Measurements from ENCODE around the gene LITAFD. TPM values are rescaled to one million over a fixed set of nuclear protein-coding genes. Genes with fewer than 3 reads are reported as not detected.

Gene LITAFD
- total and polyA plus RNA-seq, 10 of the 15 experiments (the other 5 are each of a cell fraction or from before 2014, with no cell fraction given) = not detected

- no peaks in the 10 kb centered on the region for H3K27me3 ChIP-seq (replicated peaks in 1 of 2; ENCODE audit: control insufficient read depth in 2 of 2, insufficient read depth in 2 of 2, low read length in 1 of 2)
- no peak for ATAC-seq
- H3K4me2 ChIP-seq (ENCODE audit: control insufficient read depth, insufficient read depth) = no peak overlapping the region
- peaks cover 18 to 54% of the 10 kb centered on the region in 2 experiments for H3K36me3 ChIP-seq (ENCODE audit: control insufficient read depth in 2 of 2, insufficient read depth in 2 of 2, low read length in 1 of 2)
- 52% methylated on average over 5 of the region's 5 CpGs for WGBS (ENCODE audit: insufficient coverage, insufficient replicate concordance, low lambda C conversion rate, missing lambda C conversion rate)
- no TSS peak for BruUV-seq (replicated peaks)
- CTCF ChIA-PET = interaction anchor here (1.4 to 1.9 kb wide), 2 partner anchors 12 to 26 kb away, joined by 5 to 8 read pairs; partner anchors contain the start of genes CARHSP1 and LITAFD
- no peak for DNase-seq (ENCODE audit: low read depth, low spot score)
- peaks cover 4% of the 10 kb centered on the region for H3K79me2 ChIP-seq (ENCODE audit: control insufficient read depth, insufficient read depth, low read length)
- RAD21 ChIA-PET (ENCODE audit: unreplicated experiment) = no interaction called here
- no peaks in the 10 kb centered on the region for H3K4me1 ChIP-seq (ENCODE audit: control insufficient read depth, insufficient read depth, low read length)
- H4K20me1 ChIP-seq (ENCODE audit: control insufficient read depth, insufficient read depth) = peaks cover 4% of the 10 kb centered on the region; the same call in 1 of the 2 replicates
- no peak for TF ChIP-seq CUX1 (IDR thresholded peaks at IDR 0.05; ENCODE audit: insufficient replicate concordance, low read depth, low read length)
- TF ChIP-seq, protein P1, sequence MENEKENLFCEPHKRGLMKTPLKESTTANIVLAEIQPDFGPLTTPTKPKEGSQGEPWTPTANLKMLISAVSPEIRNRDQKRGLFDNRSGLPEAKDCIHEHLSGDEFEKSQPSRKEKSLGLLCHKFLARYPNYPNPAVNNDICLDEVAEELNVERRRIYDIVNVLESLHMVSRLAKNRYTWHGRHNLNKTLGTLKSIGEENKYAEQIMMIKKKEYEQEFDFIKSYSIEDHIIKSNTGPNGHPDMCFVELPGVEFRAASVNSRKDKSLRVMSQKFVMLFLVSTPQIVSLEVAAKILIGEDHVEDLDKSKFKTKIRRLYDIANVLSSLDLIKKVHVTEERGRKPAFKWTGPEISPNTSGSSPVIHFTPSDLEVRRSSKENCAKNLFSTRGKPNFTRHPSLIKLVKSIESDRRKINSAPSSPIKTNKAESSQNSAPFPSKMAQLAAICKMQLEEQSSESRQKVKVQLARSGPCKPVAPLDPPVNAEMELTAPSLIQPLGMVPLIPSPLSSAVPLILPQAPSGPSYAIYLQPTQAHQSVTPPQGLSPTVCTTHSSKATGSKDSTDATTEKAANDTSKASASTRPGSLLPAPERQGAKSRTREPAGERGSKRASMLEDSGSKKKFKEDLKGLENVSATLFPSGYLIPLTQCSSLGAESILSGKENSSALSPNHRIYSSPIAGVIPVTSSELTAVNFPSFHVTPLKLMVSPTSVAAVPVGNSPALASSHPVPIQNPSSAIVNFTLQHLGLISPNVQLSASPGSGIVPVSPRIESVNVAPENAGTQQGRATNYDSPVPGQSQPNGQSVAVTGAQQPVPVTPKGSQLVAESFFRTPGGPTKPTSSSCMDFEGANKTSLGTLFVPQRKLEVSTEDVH (IDR thresholded peaks at IDR 0.05; ENCODE audit: low read depth, partially characterized antibody) = no peak
- TF ChIP-seq, protein P2, sequence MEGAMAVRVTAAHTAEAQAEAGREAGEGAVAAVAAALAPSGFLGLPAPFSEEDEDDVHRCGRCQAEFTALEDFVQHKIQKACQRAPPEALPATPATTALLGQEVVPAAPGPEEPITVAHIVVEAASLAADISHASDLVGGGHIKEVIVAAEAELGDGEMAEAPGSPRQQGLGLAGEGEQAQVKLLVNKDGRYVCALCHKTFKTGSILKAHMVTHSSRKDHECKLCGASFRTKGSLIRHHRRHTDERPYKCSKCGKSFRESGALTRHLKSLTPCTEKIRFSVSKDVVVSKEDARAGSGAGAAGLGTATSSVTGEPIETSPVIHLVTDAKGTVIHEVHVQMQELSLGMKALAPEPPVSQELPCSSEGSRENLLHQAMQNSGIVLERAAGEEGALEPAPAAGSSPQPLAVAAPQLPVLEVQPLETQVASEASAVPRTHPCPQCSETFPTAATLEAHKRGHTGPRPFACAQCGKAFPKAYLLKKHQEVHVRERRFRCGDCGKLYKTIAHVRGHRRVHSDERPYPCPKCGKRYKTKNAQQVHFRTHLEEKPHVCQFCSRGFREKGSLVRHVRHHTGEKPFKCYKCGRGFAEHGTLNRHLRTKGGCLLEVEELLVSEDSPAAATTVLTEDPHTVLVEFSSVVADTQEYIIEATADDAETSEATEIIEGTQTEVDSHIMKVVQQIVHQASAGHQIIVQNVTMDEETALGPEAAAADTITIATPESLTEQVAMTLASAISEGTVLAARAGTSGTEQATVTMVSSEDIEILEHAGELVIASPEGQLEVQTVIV (IDR thresholded peaks at IDR 0.05; ENCODE audit: borderline replicate concordance, partially characterized antibody) = no peak
- no peak for TF ChIP-seq MEF2B (IDR thresholded peaks at IDR 0.05; ENCODE audit: partially characterized antibody, poor library complexity, severe bottlenecking)
- TF ChIP-seq HSF1 (IDR thresholded peaks at IDR 0.05; ENCODE audit: low read depth, low read length) = no peak
- H2AFZ ChIP-seq (ENCODE audit: control insufficient read depth, low read depth, low read length) = no peak overlapping the region
- FAIRE-seq = no peak
- SMC1A ChIA-PET (ENCODE audit: uncharacterized antibody, unreplicated experiment) = interaction anchor here (0.6 to 1.2 kb wide), 2 partner anchors 13 to 44 kb away, joined by 3 read pairs; partner anchors contain the start of gene CARHSP1
- no peaks in the 10 kb centered on the region for H3K9me3 ChIP-seq (replicated peaks; ENCODE audit: control insufficient read depth, insufficient read depth, low read length)
- intact Hi-C loops (cut with micrococcal nuclease; ENCODE audit: unreplicated experiment) = no loop called here
- H3K27ac ChIP-seq (ENCODE audit: control insufficient read depth, insufficient read depth) = no peak overlapping the region
- no peak overlapping the region for H3K4me3 ChIP-seq
- no peak overlapping the region for H3K9ac ChIP-seq (ENCODE audit: control insufficient read depth, insufficient read depth, low read length)
- in situ Hi-C loops (cut with MboI) = no loop called here
- POLR2A ChIA-PET = interaction anchor here (0.7 to 0.9 kb wide), 2 partner anchors 9 to 11 kb away, joined by 4 to 7 read pairs; no protein-coding TSS in a partner anchor
Observed at GRCh38 chr16:8855972-8856371, 26.2 kb upstream of the LITAFD start.
